OCI-LY7 (cell line): Measurements from ENCODE around the gene GTPBP2.

Experiments
- CTCF ChIP-seq: fragments of 200-600 bp; sonication (generic); conservative IDR thresholded peaks from 2 replicates; pipeline ENCODE4 v1.5.1; 2014; ENCODE audit warnings: mild to moderate bottlenecking, antibody characterized with exemption, low read length, moderate library complexity, mixed read lengths
- EZH2phosphoT487 ChIP-seq: fragments of 200-600 bp; sonication (generic); IDR thresholded peaks from 2 replicates; pipeline ENCODE4 v1.6.1; 2018; ENCODE audit warnings: low read depth, borderline replicate concordance, mild to moderate bottlenecking, mixed run types, antibody characterized with exemption, low read length, moderate library complexity, mixed read lengths

DNA sequence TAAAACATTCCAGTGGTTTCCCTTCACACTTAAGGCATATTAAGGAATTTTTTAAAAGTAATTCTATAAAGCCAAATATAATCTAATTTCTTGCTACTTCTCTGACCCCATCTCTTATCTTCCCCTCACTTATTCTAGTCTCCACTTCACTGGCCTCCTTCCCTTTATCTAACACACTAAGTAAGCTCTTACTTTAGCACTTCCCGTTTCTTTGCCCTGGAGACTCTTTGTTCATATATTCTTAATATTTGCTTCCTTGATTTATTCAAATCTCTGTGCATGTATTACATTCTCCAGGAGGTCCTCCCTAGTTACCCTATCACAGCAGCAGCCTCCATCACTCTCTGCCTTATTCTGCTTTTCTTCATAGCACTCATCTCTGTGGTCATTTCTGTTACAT, 20.3 kb downstream of the GTPBP2 start:
- TF ChIP-seq CTCF (no peak), EZH2phosphoT487 (no peak)
